SK-N-SH treated with all-trans-retinoic acid at 6 μM for 48 hours (cell line): ENCODE data around the gene TADA3.

ENCODE experiments used
- ATAC-seq: fragments of 200-7000 bp; cut with Tn5 transposase; 3 replicates; pipeline ENCODE4 v1.9.1; 2020; ENCODE audit warnings: mild to moderate bottlenecking, moderate library complexity
- ARNTL ChIP-seq: fragments of 450-650 bp; formaldehyde crosslinking; IDR thresholded peaks from 2 replicates; pipeline ENCODE4 v1.5.0; 2020; ENCODE audit warnings: low read depth, mild to moderate bottlenecking, moderate library complexity, borderline replicate concordance
- CSDC2 ChIP-seq: fragments of 250-450 bp; sonication (Bioruptor Pico); IDR thresholded peaks from 2 replicates; pipeline ENCODE4 v1.5.0; 2020; ENCODE audit warnings: mild to moderate bottlenecking, moderate library complexity
- ESRRG ChIP-seq: fragments of 250-450 bp; sonication (Bioruptor Pico); IDR thresholded peaks from 2 replicates; pipeline ENCODE4 v1.6.1; 2021; ENCODE audit warnings: mild to moderate bottlenecking
- GLIS3 ChIP-seq: fragments of 250-450 bp; sonication (Bioruptor Pico); IDR thresholded peaks from 2 replicates; pipeline ENCODE4 v1.5.0; 2020; ENCODE audit warnings: mild to moderate bottlenecking, moderate library complexity
- OSR1 ChIP-seq: fragments of 250-450 bp; sonication (Bioruptor Pico); IDR thresholded peaks from 2 replicates; pipeline ENCODE4 v1.8.0; 2022; ENCODE audit warnings: moderate library complexity, mild to moderate bottlenecking, inconsistent platforms
- RARB ChIP-seq: fragments of 250-450 bp; sonication (Bioruptor Pico); IDR thresholded peaks from 2 replicates; pipeline ENCODE4 v1.8.0; 2021; ENCODE audit warnings: mild to moderate bottlenecking, moderate library complexity
- SNAI2 ChIP-seq: fragments of 250-450 bp; sonication (Bioruptor Pico); IDR thresholded peaks from 2 replicates; pipeline ENCODE4 v1.5.0; 2020; ENCODE audit warnings: mild to moderate bottlenecking, moderate library complexity
- TCF4 ChIP-seq: fragments of 250-450 bp; sonication (Bioruptor Pico); IDR thresholded peaks from 2 replicates; pipeline ENCODE4 v1.8.0; 2021; ENCODE audit warnings: mild to moderate bottlenecking, moderate library complexity, borderline replicate concordance
- TOX ChIP-seq: fragments of 250-450 bp; sonication (Bioruptor Pico); IDR thresholded peaks from 2 replicates; pipeline ENCODE4 v1.8.0; 2021; ENCODE audit warnings: mild to moderate bottlenecking, moderate library complexity, borderline replicate concordance
- ZC3H10 ChIP-seq: fragments of 250-450 bp; sonication (Bioruptor Pico); IDR thresholded peaks from 2 replicates; pipeline ENCODE4 v1.5.1; 2021; ENCODE audit warnings: mild to moderate bottlenecking, moderate library complexity
- ZFP3 ChIP-seq: fragments of 250-450 bp; sonication (Bioruptor Pico); IDR thresholded peaks from 2 replicates; pipeline ENCODE4 v1.5.0; 2020; ENCODE audit warnings: mild to moderate bottlenecking, moderate library complexity
- ZFP30 ChIP-seq: fragments of 450-650 bp; formaldehyde crosslinking; IDR thresholded peaks from 2 replicates; pipeline ENCODE4 v1.5.0; 2022; ENCODE audit warnings: mild to moderate bottlenecking, moderate library complexity
- ZNF565 ChIP-seq: fragments of 450-650 bp; formaldehyde crosslinking; conservative IDR thresholded peaks from 2 replicates; pipeline ENCODE4 v1.5.0; 2020; ENCODE audit warnings: low read depth, mild to moderate bottlenecking, moderate library complexity
- ZNF70 ChIP-seq: fragments of 450-650 bp; formaldehyde crosslinking; IDR thresholded peaks from 2 replicates; pipeline ENCODE4 v1.5.0; 2020; ENCODE audit warnings: mild to moderate bottlenecking, moderate library complexity
- ZNF8 ChIP-seq: fragments of 450-650 bp; formaldehyde crosslinking; IDR thresholded peaks from 2 replicates; pipeline ENCODE4 v1.5.0; 2020; ENCODE audit warnings: mild to moderate bottlenecking, moderate library complexity
- TF ChIP-seq, protein P1 (sequence below): fragments of 250-450 bp; sonication (Bioruptor Pico); IDR thresholded peaks from 2 replicates; pipeline ENCODE4 v1.8.0; 2021; ENCODE audit warnings: low read depth, mild to moderate bottlenecking, moderate library complexity, borderline replicate concordance
- TF ChIP-seq, protein P2 (sequence below): fragments of 250-450 bp; sonication (Bioruptor Pico); IDR thresholded peaks from 2 replicates; pipeline ENCODE4 v1.5.0; 2020; ENCODE audit warnings: mild to moderate bottlenecking, moderate library complexity
- TF ChIP-seq, protein P3 (sequence below): fragments of 250-450 bp; sonication (Bioruptor Pico); IDR thresholded peaks from 2 replicates; pipeline ENCODE4 v1.8.0; 2020; ENCODE audit warnings: mild to moderate bottlenecking, moderate library complexity, borderline replicate concordance
- TF ChIP-seq, protein P4 (sequence below): fragments of 250-450 bp; sonication (Bioruptor Pico); IDR thresholded peaks from 2 replicates; pipeline ENCODE4 v1.5.1; 2021; ENCODE audit warnings: mild to moderate bottlenecking, moderate library complexity

The TADA3 gene

DNA sequence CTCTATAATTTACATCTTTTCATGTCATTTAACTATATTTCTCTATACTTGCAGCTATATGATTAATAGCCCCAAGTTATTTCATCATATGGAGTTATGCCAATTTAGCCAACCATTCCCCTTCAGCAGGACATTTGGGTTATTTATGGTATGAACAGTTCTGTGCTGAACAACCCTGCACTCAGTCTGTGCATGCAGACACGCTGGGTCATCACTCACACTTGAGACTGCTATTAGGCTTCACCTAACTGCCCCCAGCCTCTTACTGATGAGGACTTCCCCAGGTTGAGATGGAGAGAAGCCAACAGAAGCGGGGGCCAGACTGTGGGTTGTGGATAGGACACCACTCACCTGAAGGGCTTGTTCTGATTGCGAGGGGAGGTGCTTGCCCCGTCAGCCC is 7.3 kb downstream of the TADA3 start:
- TF ChIP-seq ZFP3, result no peak
- no peak for TF ChIP-seq OSR1 (CRISPR knock-in tag)
- no peak for TF ChIP-seq CSDC2 (CRISPR knock-in tag)
- no peak for TF ChIP-seq ESRRG (CRISPR knock-in tag)
- TF ChIP-seq ZFP30 (CRISPR knock-in tag), result no peak
- ATAC-seq, result no peak

DNA sequence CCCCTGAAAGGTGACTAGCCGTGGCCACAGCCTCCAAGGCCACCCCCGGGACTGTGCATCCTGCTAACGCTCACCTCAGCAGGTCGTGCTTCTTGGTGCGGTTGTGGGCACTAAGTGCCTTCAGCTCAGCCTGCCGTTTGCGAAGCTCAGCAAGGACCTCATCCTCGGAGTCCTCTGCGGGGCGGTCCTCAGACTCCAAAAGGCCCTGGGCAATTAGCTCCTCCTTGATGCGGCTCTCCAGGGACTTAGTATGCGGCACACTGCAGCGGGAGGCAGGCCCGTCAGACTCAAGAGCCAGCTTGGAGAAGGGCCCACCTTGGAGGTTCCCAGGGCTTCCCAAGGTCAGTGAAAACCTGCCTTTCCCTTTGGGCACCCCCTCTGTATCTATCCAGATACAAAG is 8.3 kb downstream of the TADA3 start:
- no peak for ATAC-seq
- no peak for TF ChIP-seq ZC3H10 (CRISPR knock-in tag)
- no peak for TF ChIP-seq CSDC2 (CRISPR knock-in tag)
- TF ChIP-seq ZFP3, result no peak
- no peak for TF ChIP-seq SNAI2 (CRISPR knock-in tag)
- TF ChIP-seq GLIS3 (CRISPR knock-in tag), result no peak
- TF ChIP-seq, protein P1, sequence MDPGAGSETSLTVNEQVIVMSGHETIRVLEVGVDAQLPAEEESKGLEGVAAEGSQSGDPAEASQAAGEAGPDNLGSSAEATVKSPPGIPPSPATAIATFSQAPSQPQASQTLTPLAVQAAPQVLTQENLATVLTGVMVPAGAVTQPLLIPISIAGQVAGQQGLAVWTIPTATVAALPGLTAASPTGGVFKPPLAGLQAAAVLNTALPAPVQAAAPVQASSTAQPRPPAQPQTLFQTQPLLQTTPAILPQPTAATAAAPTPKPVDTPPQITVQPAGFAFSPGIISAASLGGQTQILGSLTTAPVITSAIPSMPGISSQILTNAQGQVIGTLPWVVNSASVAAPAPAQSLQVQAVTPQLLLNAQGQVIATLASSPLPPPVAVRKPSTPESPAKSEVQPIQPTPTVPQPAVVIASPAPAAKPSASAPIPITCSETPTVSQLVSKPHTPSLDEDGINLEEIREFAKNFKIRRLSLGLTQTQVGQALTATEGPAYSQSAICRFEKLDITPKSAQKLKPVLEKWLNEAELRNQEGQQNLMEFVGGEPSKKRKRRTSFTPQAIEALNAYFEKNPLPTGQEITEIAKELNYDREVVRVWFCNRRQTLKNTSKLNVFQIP (CRISPR knock-in tag), result no peak
- TF ChIP-seq ZNF70 (CRISPR knock-in tag), result no peak
- no peak for TF ChIP-seq ZFP30 (CRISPR knock-in tag)
- TF ChIP-seq ZNF8, result no peak
- no peak for TF ChIP-seq RARB (CRISPR knock-in tag)
- TF ChIP-seq, protein P2, sequence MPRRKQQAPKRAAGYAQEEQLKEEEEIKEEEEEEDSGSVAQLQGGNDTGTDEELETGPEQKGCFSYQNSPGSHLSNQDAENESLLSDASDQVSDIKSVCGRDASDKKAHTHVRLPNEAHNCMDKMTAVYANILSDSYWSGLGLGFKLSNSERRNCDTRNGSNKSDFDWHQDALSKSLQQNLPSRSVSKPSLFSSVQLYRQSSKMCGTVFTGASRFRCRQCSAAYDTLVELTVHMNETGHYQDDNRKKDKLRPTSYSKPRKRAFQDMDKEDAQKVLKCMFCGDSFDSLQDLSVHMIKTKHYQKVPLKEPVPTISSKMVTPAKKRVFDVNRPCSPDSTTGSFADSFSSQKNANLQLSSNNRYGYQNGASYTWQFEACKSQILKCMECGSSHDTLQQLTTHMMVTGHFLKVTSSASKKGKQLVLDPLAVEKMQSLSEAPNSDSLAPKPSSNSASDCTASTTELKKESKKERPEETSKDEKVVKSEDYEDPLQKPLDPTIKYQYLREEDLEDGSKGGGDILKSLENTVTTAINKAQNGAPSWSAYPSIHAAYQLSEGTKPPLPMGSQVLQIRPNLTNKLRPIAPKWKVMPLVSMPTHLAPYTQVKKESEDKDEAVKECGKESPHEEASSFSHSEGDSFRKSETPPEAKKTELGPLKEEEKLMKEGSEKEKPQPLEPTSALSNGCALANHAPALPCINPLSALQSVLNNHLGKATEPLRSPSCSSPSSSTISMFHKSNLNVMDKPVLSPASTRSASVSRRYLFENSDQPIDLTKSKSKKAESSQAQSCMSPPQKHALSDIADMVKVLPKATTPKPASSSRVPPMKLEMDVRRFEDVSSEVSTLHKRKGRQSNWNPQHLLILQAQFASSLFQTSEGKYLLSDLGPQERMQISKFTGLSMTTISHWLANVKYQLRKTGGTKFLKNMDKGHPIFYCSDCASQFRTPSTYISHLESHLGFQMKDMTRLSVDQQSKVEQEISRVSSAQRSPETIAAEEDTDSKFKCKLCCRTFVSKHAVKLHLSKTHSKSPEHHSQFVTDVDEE (CRISPR knock-in tag), result no peak
- no peak for TF ChIP-seq ZNF565 (CRISPR knock-in tag)
- TF ChIP-seq ESRRG (CRISPR knock-in tag), result no peak
- TF ChIP-seq TCF4 (CRISPR knock-in tag), result no peak
- TF ChIP-seq, protein P3, sequence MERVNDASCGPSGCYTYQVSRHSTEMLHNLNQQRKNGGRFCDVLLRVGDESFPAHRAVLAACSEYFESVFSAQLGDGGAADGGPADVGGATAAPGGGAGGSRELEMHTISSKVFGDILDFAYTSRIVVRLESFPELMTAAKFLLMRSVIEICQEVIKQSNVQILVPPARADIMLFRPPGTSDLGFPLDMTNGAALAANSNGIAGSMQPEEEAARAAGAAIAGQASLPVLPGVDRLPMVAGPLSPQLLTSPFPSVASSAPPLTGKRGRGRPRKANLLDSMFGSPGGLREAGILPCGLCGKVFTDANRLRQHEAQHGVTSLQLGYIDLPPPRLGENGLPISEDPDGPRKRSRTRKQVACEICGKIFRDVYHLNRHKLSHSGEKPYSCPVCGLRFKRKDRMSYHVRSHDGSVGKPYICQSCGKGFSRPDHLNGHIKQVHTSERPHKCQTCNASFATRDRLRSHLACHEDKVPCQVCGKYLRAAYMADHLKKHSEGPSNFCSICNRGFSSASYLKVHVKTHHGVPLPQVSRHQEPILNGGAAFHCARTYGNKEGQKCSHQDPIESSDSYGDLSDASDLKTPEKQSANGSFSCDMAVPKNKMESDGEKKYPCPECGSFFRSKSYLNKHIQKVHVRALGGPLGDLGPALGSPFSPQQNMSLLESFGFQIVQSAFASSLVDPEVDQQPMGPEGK (CRISPR knock-in tag), result no peak
- TF ChIP-seq TOX (CRISPR knock-in tag), result no peak
- TF ChIP-seq, protein P4, sequence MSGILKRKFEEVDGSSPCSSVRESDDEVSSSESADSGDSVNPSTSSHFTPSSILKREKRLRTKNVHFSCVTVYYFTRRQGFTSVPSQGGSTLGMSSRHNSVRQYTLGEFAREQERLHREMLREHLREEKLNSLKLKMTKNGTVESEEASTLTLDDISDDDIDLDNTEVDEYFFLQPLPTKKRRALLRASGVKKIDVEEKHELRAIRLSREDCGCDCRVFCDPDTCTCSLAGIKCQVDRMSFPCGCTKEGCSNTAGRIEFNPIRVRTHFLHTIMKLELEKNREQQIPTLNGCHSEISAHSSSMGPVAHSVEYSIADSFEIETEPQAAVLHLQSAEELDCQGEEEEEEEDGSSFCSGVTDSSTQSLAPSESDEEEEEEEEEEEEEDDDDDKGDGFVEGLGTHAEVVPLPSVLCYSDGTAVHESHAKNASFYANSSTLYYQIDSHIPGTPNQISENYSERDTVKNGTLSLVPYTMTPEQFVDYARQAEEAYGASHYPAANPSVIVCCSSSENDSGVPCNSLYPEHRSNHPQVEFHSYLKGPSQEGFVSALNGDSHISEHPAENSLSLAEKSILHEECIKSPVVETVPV (CRISPR knock-in tag), result no peak
- TF ChIP-seq, all 23 proteins: peak for 0

DNA sequence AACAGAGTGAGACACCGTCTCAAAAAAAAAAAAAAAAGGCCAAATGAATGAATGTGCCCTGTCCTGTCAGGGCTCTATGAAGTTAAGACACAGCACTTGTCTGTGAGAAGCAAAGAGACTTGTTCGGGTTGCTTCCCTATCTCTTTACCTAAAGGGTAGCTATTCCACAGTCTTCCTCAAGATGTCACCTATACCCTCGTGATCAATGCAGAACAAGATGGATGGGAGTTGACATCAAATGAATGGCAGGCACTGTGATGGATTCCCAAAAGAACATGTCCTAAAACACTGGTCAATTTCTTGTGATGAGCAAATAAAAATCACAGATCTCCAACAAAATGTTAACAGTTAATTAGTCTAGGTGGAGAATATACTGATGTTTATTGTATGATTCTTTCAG is 9.5 kb downstream of the TADA3 start:
- ATAC-seq, result no peak
- TF ChIP-seq CSDC2 (CRISPR knock-in tag), result no peak
- no peak for TF ChIP-seq ARNTL
- TF ChIP-seq, protein P3 (CRISPR knock-in tag), result no peak
- no peak for TF ChIP-seq ZNF70 (CRISPR knock-in tag)
- TF ChIP-seq GLIS3 (CRISPR knock-in tag), result no peak
- TF ChIP-seq ZFP3, result no peak
- TF ChIP-seq, protein P2 (CRISPR knock-in tag), result no peak
- no peak for TF ChIP-seq ESRRG (CRISPR knock-in tag)
- TF ChIP-seq SNAI2 (CRISPR knock-in tag), result no peak
- TF ChIP-seq, all 23 proteins: peak for 0
